Posterior cingulate gyrus (tissue), 11 donors: Measurements from ENCODE around the gene GSTT2.
"Not testable (repeated sequence)": the region's sequence is repeated elsewhere in the genome, so short reads cannot be mapped to it uniquely, and the experiment has no call there.

Source experiments
- DNase-seq, 10 donors: peaks; one replicate each; pipeline versions ENCODE4 v3.0.0 to v3.0.0-alpha.2; 2020 to 2021; ENCODE audit warnings: mixed read lengths in 3 of 10
- intact Hi-C: fragments of 100-400 bp; cut with DNase I; formaldehyde crosslinking; loops from one replicate; pipeline ENCODE4 v1.15.1; 2023

Gene GSTT2

GRCh38 chr22:23979557-23980240 is at the start of gene GSTT2:
Gene GSTT2, plus strand, starts transcription at chr22:23980134.
- intact Hi-C loops = loop anchor here (10.0 kb wide), 1 partner anchor 65 kb away; no protein-coding TSS in a partner anchor

GRCh38 chr22:23938328-23939016 is 41.5 kb upstream of the GSTT2 start:
- no peak for DNase-seq
- intact Hi-C loops = no loop called here

More at GRCh38 chr22:23979557-23980240, at the start of gene GSTT2:
- not testable (repeated sequence) for DNase-seq

GRCh38 chr22:23939017-23939357 is 40.9 kb upstream of the GSTT2 start:
- intact Hi-C loops = no loop called here
- DNase-seq = no peak

GRCh38 chr22:23940166-23940565 is 39.8 kb upstream of the GSTT2 start:
- intact Hi-C loops, DNase-seq: not testable (repeated sequence)

- DNase-seq, intact Hi-C loops: not testable (repeated sequence)
These were observed 32.5 kb upstream of the GSTT2 start for GRCh38 chr22:23947391-23947790.

GRCh38 chr22:23949764-23950163 is 30.2 kb upstream of the GSTT2 start:
- DNase-seq, intact Hi-C loops: not testable (repeated sequence)

GRCh38 chr22:23951383-23951782 is 28.6 kb upstream of the GSTT2 start:
- intact Hi-C loops, DNase-seq: not testable (repeated sequence)

- peak in 1 of 10 donors; percentile 76 for DNase-seq
- intact Hi-C loops = not testable (repeated sequence)
These were observed 27.0 kb upstream of the GSTT2 start for GRCh38 chr22:23952794-23953405.

GRCh38 chr22:23953485-23953884 is 26.4 kb upstream of the GSTT2 start:
- DNase-seq = peak in 1 of 10 donors; percentile 28
- intact Hi-C loops = not testable (repeated sequence)

- DNase-seq, intact Hi-C loops: not testable (repeated sequence)
These were observed 25.5 kb upstream of the GSTT2 start for GRCh38 chr22:23954193-23954990.

- intact Hi-C loops = not testable (repeated sequence)
- DNase-seq = peak in 1 of 10 donors; percentile 50
These were observed 25.0 kb upstream of the GSTT2 start for GRCh38 chr22:23954991-23955305.

- intact Hi-C loops, DNase-seq: not testable (repeated sequence)
These were observed 24.0 kb upstream of the GSTT2 start for GRCh38 chr22:23955886-23956285.

- intact Hi-C loops = not testable (repeated sequence)
- DNase-seq = peak in 9 of 10 donors; percentile 43 to 94 (median 82)
These were observed 23.5 kb upstream of the GSTT2 start for GRCh38 chr22:23956301-23956900.

- intact Hi-C loops, DNase-seq: not testable (repeated sequence)
These were observed 18.7 kb upstream of the GSTT2 start, which contains the start of gene GSTT2B for GRCh38 chr22:23961084-23961771. Gene GSTT2B, minus strand, starts transcription at chr22:23961195. Its CDS starts 64 bp downstream, at chr22:23961131.

GRCh38 chr22:23966094-23966493 is 13.8 kb upstream of the GSTT2 start:
- intact Hi-C loops, DNase-seq: not testable (repeated sequence)

- intact Hi-C loops, DNase-seq: not testable (repeated sequence)
These were observed 13.4 kb upstream of the GSTT2 start, which contains the start of gene DDTL for GRCh38 chr22:23966568-23966967. Gene DDTL, plus strand, starts transcription at chr22:23966888. Its CDS starts 27 bp downstream, at chr22:23966915.

GRCh38 chr22:23969071-23969470 is 10.9 kb upstream of the GSTT2 start:
- peak in 1 of 10 donors; percentile 48 for DNase-seq
- intact Hi-C loops = no loop called here

GRCh38 chr22:23970201-23970641 is 9.7 kb upstream of the GSTT2 start:
- intact Hi-C loops = loop anchor here (10.0 kb wide), 1 partner anchor 55 kb away; no protein-coding TSS in a partner anchor

GRCh38 chr22:23970816-23971486 is 9.0 kb upstream of the GSTT2 start:
- intact Hi-C loops = loop anchor here (10.0 kb wide), 1 partner anchor 56 kb away; no protein-coding TSS in a partner anchor
- no peak for DNase-seq

More at GRCh38 chr22:23970201-23970641, 9.7 kb upstream of the GSTT2 start:
- no peak for DNase-seq
